Endothelial cell (in vitro differentiated cells): ENCODE data around the gene CDH16. TPM values are rescaled to one million over a fixed set of nuclear protein-coding genes. Genes with fewer than 3 reads are reported as not detected.
A peak's percentile ranks its signal among the peaks of the same experiment; 100 is the strongest.
"Not testable (repeated sequence)": the region's sequence is repeated elsewhere in the genome, so short reads cannot be mapped to it uniquely, and the experiment has no call there.

Experiments used
- DNase-seq: peaks from one replicate; pipeline ENCODE4 v3.0.0; 2021; ENCODE audit warnings: low spot score
- H3K27ac Mint-ChIP-seq: one replicate; pipeline ENCODE4 v1.8.0; 2021; ENCODE audit warnings: mixed read lengths, inconsistent platforms; ENCODE audit not compliant: unreplicated experiment
- H3K27me3 Mint-ChIP-seq: one replicate; pipeline ENCODE4 v1.8.0; 2021; ENCODE audit warnings: mild to moderate bottlenecking, moderate library complexity, mixed read lengths, inconsistent platforms; ENCODE audit not compliant: unreplicated experiment
- H3K36me3 Mint-ChIP-seq: one replicate; pipeline ENCODE4 v1.8.0; 2021; ENCODE audit warnings: mild to moderate bottlenecking, low read depth, mixed read lengths, inconsistent platforms; ENCODE audit not compliant: unreplicated experiment
- H3K4me1 Mint-ChIP-seq: one replicate; pipeline ENCODE4 v1.8.0; 2021; ENCODE audit warnings: mild to moderate bottlenecking, mixed read lengths, inconsistent platforms; ENCODE audit not compliant: unreplicated experiment
- H3K4me3 Mint-ChIP-seq: one replicate; pipeline ENCODE4 v1.8.0; 2021; ENCODE audit warnings: mild to moderate bottlenecking, mixed read lengths, inconsistent platforms; ENCODE audit not compliant: unreplicated experiment
- H3K9me3 Mint-ChIP-seq: one replicate; pipeline ENCODE4 v1.8.0; 2021; ENCODE audit warnings: mixed read lengths, inconsistent platforms; ENCODE audit not compliant: unreplicated experiment
- CTCF ChIP-seq: fragments of 200-600 bp; sonication (generic); IDR thresholded peaks from one replicate; pipeline ENCODE4 v1.5.0; 2021; ENCODE audit warnings: antibody characterized with exemption; ENCODE audit not compliant: unreplicated experiment
- total RNA-seq: library from RNA; stranded (reverse); fragmentation: NEBNext Ultra II Directional; extraction: Animal tissue kit (Norgen Biotek cat#: 25700); gene quantifications from one replicate; pipeline ENCODE4 v1.2.1, GENCODE V29; 2021; ENCODE audit not compliant: unreplicated experiment

CDH16 gene
- total RNA-seq, 1 donor from 2014 or later = not detected

GRCh38 chr16:66872943-66873684 is 45.6 kb downstream of the CDH16 start:
- TF ChIP-seq CTCF = peak; percentile 88
- no peak overlapping the region for H3K27ac Mint-ChIP-seq
- peaks cover 5% of the 10 kb centered on the region for H3K27me3 Mint-ChIP-seq
- H3K4me1 Mint-ChIP-seq = peaks cover 2% of the 10 kb centered on the region
- H3K4me3 Mint-ChIP-seq = no peak overlapping the region
- no peaks in the 10 kb centered on the region for H3K36me3 Mint-ChIP-seq
- H3K9me3 Mint-ChIP-seq = no peaks in the 10 kb centered on the region
- DNase-seq = peak; percentile 93

- H3K27ac Mint-ChIP-seq = no peak overlapping the region
- peaks cover 3% of the 10 kb centered on the region for H3K27me3 Mint-ChIP-seq
- H3K4me1 Mint-ChIP-seq = peaks cover 4% of the 10 kb centered on the region
- no peak for DNase-seq
- H3K9me3 Mint-ChIP-seq = no peaks in the 10 kb centered on the region
- no peak for TF ChIP-seq CTCF
- no peak overlapping the region for H3K4me3 Mint-ChIP-seq
- H3K36me3 Mint-ChIP-seq = no peaks in the 10 kb centered on the region
These were observed 46.1 kb downstream of the CDH16 start for GRCh38 chr16:66872559-66872942.

GRCh38 chr16:66871840-66872239 is 46.8 kb downstream of the CDH16 start:
- no peak for DNase-seq
- H3K4me1 Mint-ChIP-seq = peaks cover 4% of the 10 kb centered on the region
- H3K27me3 Mint-ChIP-seq = peaks cover 3% of the 10 kb centered on the region
- H3K9me3 Mint-ChIP-seq = no peaks in the 10 kb centered on the region
- H3K36me3 Mint-ChIP-seq = no peaks in the 10 kb centered on the region
- no peak for TF ChIP-seq CTCF
- H3K27ac Mint-ChIP-seq = no peak overlapping the region
- H3K4me3 Mint-ChIP-seq = no peak overlapping the region

GRCh38 chr16:66871363-66871762 is 47.3 kb downstream of the CDH16 start:
- H3K9me3 Mint-ChIP-seq, H3K4me3 Mint-ChIP-seq, H3K27ac Mint-ChIP-seq, H3K4me1 Mint-ChIP-seq, DNase-seq, H3K36me3 Mint-ChIP-seq, H3K27me3 Mint-ChIP-seq: not testable (repeated sequence)

GRCh38 chr16:66869424-66869823 is 49.3 kb downstream of the CDH16 start:
- H3K27me3 Mint-ChIP-seq = peaks cover 2% of the 10 kb centered on the region
- TF ChIP-seq CTCF = no peak
- H3K4me3 Mint-ChIP-seq = no peak overlapping the region
- no peak for DNase-seq
- H3K9me3 Mint-ChIP-seq = no peaks in the 10 kb centered on the region
- H3K27ac Mint-ChIP-seq = no peak overlapping the region
- no peaks in the 10 kb centered on the region for H3K36me3 Mint-ChIP-seq
- H3K4me1 Mint-ChIP-seq = peaks cover 4% of the 10 kb centered on the region
